Sigmoid colon (tissue), 4 donors: ENCODE measurements around the gene CDKAL1.

ENCODE experiments used
- EP300 ChIP-seq, 4 donors: sonication (generic); formaldehyde crosslinking; IDR thresholded peaks; one replicate each; pipeline ENCODE4 v1.6.1; 2017; ENCODE audit warnings: antibody characterized with exemption in 4 of 4
- POLR2A ChIP-seq, 2 donors: fragments of 450-650 bp; IDR thresholded peaks; one replicate each; pipeline ENCODE4 v1.6.1; 2016; ENCODE audit warnings: antibody characterized with exemption in 2 of 2, mild to moderate bottlenecking in 2 of 2, moderate library complexity in 2 of 2
- TF ChIP-seq, protein P1 (sequence below), 4 experiments: fragments of 450-650 bp in 3 of 4; fragments of 200-600 bp in 1 of 4; IDR thresholded peaks; one replicate each; pipeline ENCODE4 v1.5.1; 2016 to 2019; ENCODE audit warnings: antibody characterized with exemption in 4 of 4, mild to moderate bottlenecking in 3 of 4, moderate library complexity in 2 of 4

DNA sequence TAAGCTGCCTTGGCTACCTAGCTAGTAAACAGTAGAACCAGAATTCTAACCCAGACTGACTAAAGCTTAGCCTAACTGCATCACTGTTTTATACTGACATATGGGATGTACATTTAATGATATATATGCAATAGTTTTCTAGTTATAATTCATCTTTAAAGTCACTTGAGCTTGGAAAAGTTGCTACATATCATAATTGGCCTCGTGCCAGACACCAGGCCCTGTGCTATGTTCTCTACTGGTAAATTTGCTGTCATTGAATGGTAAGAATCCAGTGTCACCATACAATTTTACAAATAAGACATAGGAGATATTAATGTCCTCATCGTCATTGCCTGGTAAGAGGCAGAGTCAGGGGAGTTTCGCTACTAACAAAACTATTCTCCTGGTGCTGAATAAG is 396.8 kb downstream of the CDKAL1 start:
- TF ChIP-seq, protein P1, sequence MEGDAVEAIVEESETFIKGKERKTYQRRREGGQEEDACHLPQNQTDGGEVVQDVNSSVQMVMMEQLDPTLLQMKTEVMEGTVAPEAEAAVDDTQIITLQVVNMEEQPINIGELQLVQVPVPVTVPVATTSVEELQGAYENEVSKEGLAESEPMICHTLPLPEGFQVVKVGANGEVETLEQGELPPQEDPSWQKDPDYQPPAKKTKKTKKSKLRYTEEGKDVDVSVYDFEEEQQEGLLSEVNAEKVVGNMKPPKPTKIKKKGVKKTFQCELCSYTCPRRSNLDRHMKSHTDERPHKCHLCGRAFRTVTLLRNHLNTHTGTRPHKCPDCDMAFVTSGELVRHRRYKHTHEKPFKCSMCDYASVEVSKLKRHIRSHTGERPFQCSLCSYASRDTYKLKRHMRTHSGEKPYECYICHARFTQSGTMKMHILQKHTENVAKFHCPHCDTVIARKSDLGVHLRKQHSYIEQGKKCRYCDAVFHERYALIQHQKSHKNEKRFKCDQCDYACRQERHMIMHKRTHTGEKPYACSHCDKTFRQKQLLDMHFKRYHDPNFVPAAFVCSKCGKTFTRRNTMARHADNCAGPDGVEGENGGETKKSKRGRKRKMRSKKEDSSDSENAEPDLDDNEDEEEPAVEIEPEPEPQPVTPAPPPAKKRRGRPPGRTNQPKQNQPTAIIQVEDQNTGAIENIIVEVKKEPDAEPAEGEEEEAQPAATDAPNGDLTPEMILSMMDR (IDR thresholded peaks at IDR 0.05): no peak
- TF ChIP-seq POLR2A (IDR thresholded peaks at IDR 0.05): no peak
- TF ChIP-seq EP300 (IDR thresholded peaks at IDR 0.05): no peak
